Medulla oblongata (tissue), 1 donor: ENCODE data around the gene C1D.
"Not testable (repeated sequence)": the region's sequence is repeated elsewhere in the genome, so short reads cannot be mapped to it uniquely, and the experiment has no call there.

Experiments
- DNase-seq: peaks from one replicate; pipeline ENCODE4 v3.0.0-alpha.2; 2015; ENCODE audit errors: extremely low spot score

C1D gene

DNA sequence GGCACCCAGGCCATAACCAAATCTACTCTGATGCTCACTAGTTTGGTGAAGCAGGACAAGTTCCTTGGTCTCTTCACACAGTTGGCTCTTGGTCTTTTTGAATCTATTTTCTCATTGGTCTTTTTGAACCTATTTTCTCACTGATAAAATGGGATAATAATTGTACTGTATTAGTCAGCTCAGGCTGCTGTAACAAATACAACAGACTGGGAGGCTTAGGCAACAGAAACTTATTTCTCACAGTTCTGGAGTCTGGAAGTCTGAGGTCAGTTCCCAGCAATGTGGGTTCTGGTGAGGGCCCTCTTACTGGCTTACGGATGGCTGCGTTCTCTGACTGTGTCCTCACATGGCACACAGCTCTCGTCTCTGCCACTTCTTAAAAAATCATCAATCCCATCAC, 63.5 kb downstream of the C1D start:
- DNase-seq = no peak

GRCh38 chr2:67997903-67998302, 64.9 kb downstream of the C1D start:
- no peak for DNase-seq

- no peak for DNase-seq
Measured at GRCh38 chr2:67997528-67997900, 65.3 kb downstream of the C1D start.

DNA sequence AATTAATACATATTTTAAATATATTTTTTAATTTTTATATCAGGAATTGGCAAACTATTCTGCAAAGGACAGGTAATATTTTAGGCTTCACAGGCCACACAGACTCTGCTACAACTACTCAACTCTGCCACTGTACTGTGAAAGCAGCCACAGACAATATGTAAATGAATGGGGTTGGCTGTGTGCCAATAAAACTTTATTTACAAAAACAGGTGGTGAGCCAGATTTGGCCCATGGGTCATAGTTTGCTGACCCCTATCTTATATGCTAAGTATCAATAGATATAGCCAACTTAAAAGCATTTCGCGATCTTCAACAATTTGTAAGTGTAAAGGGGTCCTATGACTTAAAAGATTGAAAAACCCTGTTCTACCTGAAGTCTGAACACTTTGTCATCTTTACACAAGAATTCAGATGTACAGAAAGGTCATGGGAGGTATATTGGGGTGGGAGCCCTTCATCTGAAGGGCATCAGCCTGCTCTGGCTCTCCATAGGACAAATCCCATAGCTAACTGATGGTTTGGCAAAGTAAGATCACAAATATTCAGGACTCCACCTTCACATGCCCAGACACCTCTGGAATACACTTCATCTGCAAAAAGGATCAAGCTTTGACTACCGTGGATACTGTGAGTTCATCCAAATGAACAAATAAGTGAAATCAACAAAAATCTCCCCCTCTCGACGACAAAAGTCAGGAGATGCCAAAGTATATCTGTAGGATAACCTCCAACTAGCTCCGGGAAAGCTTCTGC, 65.9 kb downstream of the C1D start:
- DNase-seq = no peak

GRCh38 chr2:67994716-67995115, 68.1 kb downstream of the C1D start:
- DNase-seq = no peak

DNA sequence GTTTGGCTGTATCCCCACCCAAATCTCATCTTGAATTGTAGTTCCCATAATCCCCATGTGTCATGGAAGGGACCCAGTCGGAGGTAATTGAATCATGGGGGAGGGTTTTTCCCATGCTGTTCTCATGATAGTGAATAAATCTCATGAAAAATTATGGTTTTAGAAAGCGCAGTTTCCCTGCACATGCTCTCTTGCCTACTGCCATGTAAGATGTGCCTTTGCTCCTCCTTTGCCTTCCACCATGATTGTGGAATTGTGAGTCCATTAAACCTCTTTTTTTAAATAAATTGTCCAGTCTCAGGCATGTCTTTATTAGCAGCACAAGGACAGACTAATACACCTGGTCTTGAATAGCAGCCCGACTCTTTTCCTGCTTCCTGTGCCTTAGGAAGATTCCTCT, 68.7 kb downstream of the C1D start:
- DNase-seq = not testable (repeated sequence)

GRCh38 chr2:67993329-67993728, 69.5 kb downstream of the C1D start:
- no peak for DNase-seq

GRCh38 chr2:67991456-67991855, 71.3 kb downstream of the C1D start:
- no peak for DNase-seq
